ENCODE measurements around the gene COL28A1.
"Not testable (repeated sequence)": the region's sequence is repeated elsewhere in the genome, so short reads cannot be mapped to it uniquely, and the experiment has no call there.

COL28A1 gene

GRCh38 chr7:7516156-7516555 is 19.5 kb downstream of the COL28A1 start:
- no peak for DNase-seq

GRCh38 chr7:7512861-7513597 is 22.6 kb downstream of the COL28A1 start:
- DNase-seq: no peak

GRCh38 chr7:7510794-7511193 is 24.9 kb downstream of the COL28A1 start:
- DNase-seq: no peak

- no peak for DNase-seq
Measured at GRCh38 chr7:7505915-7506314, 29.8 kb downstream of the COL28A1 start.

GRCh38 chr7:7504910-7505704 is 30.6 kb downstream of the COL28A1 start:
- DNase-seq: no peak

GRCh38 chr7:7499892-7500291 is 35.8 kb downstream of the COL28A1 start:
- DNase-seq: no peak

GRCh38 chr7:7498856-7499255 is 36.8 kb downstream of the COL28A1 start:
- DNase-seq: no peak

- DNase-seq: no peak
Measured at GRCh38 chr7:7496311-7496710, 39.4 kb downstream of the COL28A1 start.

GRCh38 chr7:7495171-7495570 is 40.5 kb downstream of the COL28A1 start:
- no peak for DNase-seq

GRCh38 chr7:7491044-7491443 is 44.6 kb downstream of the COL28A1 start:
- DNase-seq: no peak

- no peak for DNase-seq
Measured at GRCh38 chr7:7490003-7490402, 45.7 kb downstream of the COL28A1 start.

- DNase-seq: no peak
Measured at GRCh38 chr7:7489546-7489945, 46.1 kb downstream of the COL28A1 start.

- DNase-seq: no peak
Measured at GRCh38 chr7:7486362-7486761, 49.3 kb downstream of the COL28A1 start.

- DNase-seq: no peak
Measured at GRCh38 chr7:7484072-7484471, 51.6 kb downstream of the COL28A1 start.

- no peak for DNase-seq
Measured at GRCh38 chr7:7481802-7482201, 53.9 kb downstream of the COL28A1 start.

GRCh38 chr7:7479275-7479805 is 56.3 kb downstream of the COL28A1 start:
- DNase-seq: no peak

GRCh38 chr7:7478569-7478968 is 57.1 kb downstream of the COL28A1 start:
- no peak for DNase-seq

- DNase-seq: not testable (repeated sequence)
Measured at GRCh38 chr7:7477641-7478040, 58.0 kb downstream of the COL28A1 start.

- no peak for DNase-seq
Measured at GRCh38 chr7:7476381-7476780, 59.3 kb downstream of the COL28A1 start.

GRCh38 chr7:7475601-7476000 is 60.1 kb downstream of the COL28A1 start:
- DNase-seq: no peak

GRCh38 chr7:7474436-7474835 is 61.2 kb downstream of the COL28A1 start:
- DNase-seq: no peak

GRCh38 chr7:7464991-7465765 is 70.5 kb downstream of the COL28A1 start:
- not testable (repeated sequence) for DNase-seq

GRCh38 chr7:7454000-7454399 is 81.7 kb downstream of the COL28A1 start:
- DNase-seq: no peak

Measured in activated T-cell treated with anti-CD3 and anti-CD28 coated beads, Interleukin-2, amount 50 U/mL, for 48 hours (primary cell).